HG02943 (cell line): ENCODE data around the gene GAPT.
"Not testable (repeated sequence)": the region's sequence is repeated elsewhere in the genome, so short reads cannot be mapped to it uniquely, and the experiment has no call there.

Source experiments
- ATAC-seq: cut with Tn5 transposase; IDR thresholded peaks from one replicate; pipeline ENCODE4 v1.9.1; 2021; ENCODE audit warnings: mild to moderate bottlenecking, low read depth, moderate library complexity; ENCODE audit not compliant: unreplicated experiment

Gene GAPT

DNA sequence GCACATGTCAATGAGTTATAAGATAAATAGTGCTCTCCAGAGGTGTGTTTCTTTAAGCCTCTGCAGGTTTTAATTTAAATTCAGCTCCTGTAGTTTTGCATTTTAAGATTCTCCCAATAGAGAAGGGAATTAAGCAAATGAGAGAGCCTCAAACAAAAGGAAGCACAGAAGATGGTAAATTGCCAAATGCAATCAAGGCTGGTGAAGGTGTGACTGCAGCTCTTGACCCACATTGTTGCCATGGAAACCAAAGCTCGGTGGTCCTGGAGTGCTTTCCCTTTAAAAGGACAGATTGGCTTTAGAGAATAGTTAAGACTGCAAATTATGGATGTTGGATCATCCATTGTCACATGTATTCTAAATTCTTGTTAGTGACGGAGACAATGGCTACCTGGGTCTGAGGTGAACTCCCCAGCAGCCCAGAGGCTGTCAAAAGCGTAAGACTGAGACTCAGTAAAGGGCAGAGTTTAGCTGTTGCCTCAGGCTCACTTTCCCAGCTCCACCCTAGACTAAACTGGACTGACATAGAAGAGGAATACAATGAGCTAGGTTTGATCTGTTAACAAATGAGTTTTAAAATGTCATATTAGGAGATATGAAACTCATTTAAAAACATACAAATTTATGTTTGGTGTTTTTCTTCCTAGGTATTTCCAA is 12.3 kb downstream of the GAPT start:
- ATAC-seq, result no peak

GRCh38 chr5:58504766-58505165 is 13.5 kb downstream of the GAPT start:
- no peak for ATAC-seq

DNA sequence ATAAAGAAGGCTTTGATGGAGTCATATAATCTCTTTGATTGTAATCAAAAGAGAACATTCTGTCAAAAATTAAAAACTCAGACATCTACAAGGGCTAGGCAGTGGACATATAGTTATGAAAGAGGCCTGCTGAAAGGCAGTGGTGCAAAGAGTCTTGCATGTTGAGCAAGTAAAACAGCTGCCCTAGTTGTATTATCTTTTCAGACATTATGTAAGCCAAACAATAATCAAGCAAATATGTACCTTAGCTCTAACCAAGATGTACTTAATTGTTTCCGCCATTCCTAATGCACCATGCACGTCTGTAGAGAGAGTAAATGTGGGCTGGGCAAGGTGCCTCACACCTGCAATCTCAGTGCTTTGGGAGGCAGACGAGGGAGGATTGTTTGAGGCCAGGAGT is 14.3 kb downstream of the GAPT start:
- ATAC-seq, result no peak

DNA sequence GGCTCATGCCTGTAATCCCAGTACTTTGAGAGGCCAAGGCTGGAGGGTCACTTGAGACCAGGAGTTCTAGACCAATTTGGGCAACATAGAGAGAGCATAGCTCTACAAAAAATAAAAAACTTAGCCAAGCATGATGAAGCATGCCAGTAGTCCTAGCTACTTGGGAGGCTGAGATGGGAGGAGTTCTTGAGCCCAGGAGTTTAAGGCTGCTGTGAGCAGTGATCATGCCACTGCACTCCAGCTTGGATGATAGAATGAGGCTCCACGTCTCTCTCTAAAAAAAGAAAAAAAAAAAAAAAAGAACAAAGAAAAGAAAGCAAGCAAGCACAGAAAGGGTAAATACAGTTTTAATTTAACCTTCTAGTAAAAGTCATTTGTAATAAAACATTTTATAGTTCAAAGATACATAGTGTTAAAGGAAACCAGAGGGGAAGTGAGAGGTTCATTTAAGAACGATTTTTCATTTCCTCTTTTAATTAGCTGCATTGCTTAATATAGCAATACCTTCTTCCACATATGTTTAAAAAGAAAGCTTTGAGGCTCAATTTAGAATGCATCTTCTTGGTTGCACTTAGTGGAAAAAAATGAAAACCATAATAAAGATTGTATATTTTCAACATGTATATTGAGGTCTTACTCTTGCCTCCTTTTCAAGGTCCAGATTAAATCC is 14.9 kb downstream of the GAPT start:
- ATAC-seq, result no peak

- no peak for ATAC-seq
Measured at GRCh38 chr5:58507715-58508114, 16.5 kb downstream of the GAPT start.

GRCh38 chr5:58517198-58517597 is 26.0 kb downstream of the GAPT start:
- ATAC-seq, result no peak

GRCh38 chr5:58523956-58524355 is 32.7 kb downstream of the GAPT start:
- ATAC-seq, result no peak

GRCh38 chr5:58524571-58524970 is 33.3 kb downstream of the GAPT start:
- ATAC-seq, result no peak

DNA sequence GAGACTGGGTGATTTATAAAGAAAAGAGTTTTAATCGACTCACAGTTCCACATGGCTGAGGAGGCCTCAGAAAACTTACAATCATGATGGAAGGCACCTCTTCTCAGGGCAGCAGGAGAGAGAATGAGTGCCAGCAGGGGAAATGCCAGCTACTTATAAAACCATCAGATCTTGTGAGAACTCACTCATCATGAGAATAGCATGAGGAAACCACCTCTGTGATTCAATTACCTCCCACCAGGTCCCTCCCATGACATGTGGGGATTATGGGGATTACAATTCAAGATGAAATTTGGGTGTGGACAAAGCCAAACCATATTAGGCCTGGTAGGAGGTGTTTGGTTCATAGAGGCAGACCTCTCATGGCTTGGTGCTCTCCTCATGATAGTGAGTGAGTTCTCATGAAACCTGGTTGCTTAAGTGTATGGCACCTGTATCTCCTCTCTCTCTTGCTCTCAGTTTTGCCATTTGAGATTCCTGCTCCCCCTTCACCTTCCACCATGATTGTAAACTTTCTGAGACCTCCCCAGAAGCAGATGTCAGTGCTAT is 39.8 kb downstream of the GAPT start:
- ATAC-seq, result no peak

- not testable (repeated sequence) for ATAC-seq
Measured at GRCh38 chr5:58541935-58542334, 50.7 kb downstream of the GAPT start.

DNA sequence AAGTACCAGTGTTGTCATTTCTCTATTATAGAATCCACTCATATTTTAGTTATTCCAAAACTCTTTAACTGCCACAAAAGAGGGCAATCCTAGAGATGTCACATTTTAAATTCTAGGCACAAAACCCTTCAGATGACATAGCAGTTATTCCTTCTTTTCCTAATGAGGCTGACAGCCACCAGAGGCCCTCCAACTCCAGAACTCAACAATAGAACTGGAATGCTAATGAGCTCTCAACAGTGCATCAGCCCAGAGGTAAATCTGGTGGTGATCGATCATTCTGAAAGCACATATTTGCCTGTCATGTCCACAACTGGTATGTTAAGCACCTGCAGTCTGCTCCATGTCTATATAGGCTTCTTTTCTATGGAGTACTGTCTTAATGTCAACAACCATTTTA is 51.5 kb downstream of the GAPT start:
- no peak for ATAC-seq

DNA sequence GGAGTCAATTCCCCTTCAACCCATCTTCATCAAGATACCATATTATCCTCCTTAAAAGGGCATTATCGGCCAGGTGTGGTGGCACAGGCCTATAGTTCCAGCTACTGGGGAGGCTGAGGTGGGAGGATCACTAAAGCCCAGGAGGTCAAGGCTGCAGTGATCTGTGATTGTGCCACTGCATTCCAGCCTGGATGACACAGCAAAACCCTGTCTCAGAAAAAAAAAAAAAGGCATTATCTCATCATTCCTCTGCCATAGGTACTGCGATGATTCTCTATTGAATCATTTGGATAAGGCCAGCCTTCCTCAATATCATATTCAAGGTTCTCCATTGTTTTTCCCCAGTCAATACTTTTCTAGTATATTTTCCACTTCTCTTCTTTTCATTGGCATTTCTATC is 52.5 kb downstream of the GAPT start:
- ATAC-seq, result no peak

DNA sequence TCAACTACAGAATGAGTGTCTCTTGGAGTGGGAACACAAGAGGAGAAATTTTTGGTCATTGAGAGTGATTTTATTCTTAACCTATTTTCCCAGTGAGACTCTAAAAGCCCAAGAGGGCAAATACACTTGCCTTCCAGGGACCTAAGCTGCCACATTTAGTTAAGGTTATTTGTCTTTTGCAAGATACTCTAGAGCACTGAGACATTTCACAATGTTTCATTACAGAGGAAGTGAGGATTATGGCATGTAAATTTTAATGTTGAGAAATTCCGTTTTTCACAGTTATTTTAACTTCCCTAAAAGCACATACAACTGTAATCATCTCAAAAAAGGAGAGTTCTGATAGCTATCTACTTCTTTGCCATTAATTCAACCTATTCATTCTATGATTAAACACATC is 53.0 kb downstream of the GAPT start:
- ATAC-seq, result no peak

DNA sequence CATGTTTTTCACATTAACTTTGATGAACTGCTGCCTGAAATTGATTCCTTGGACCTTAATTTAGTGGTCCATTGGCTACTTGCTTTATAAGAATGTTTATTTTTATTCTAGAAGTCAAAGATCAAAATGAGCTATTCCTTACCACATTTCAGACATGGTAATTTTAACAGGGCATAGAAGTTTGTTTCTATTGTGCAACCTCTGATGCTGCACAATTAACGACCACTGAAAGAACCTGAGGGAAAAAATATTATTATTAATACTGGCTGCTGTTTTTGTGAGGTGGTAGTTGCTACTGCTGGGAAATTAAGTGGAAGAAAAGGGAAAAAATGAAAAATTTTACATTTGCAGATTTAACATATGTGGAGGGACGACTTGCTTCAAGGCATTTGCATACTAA is 53.7 kb downstream of the GAPT start:
- no peak for ATAC-seq

DNA sequence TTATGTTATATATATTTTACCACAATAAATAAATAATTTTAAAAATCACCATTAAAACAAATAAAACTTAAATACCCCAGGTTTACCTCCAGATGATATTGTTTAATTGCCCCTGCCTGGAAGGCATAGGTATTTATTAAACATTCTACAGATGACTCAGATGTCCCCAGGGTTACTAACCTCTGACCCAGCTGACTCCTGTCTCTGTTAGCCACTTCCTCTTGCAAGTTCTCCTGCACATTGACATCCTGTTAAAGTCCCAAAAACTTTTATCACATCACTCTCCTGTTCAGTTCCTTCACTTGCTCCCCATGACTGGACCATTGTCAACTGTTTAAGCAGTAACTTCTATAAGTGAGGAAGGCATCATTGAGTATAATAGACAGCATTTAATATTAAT is 54.7 kb downstream of the GAPT start:
- peak; percentile 98 for ATAC-seq
